MM.1S (cell line): ENCODE measurements around the gene MACROD2.

Source experiments
- DNase-seq: peaks from one replicate; pipeline ENCODE4 v3.0.0-alpha.2; 2015
- H2AFZ ChIP-seq: fragments of 300-600 bp; sonication (generic); 2 replicates; pipeline ENCODE4 v1.6.0; 2016; ENCODE audit warnings: antibody characterized with exemption, low read length
- H3F3A ChIP-seq: fragments of 300-600 bp; sonication (generic); 2 replicates; pipeline ENCODE4 v1.6.1; 2016; ENCODE audit warnings: mild to moderate bottlenecking, antibody characterized with exemption, low read length, moderate library complexity, mixed read lengths; ENCODE audit not compliant: insufficient read depth
- H3K27ac ChIP-seq: fragments of 300-600 bp; sonication (generic); 2 replicates; pipeline ENCODE4 v1.5.1; 2016; ENCODE audit warnings: mild to moderate bottlenecking, low read length
- H3K27me3 ChIP-seq: fragments of 300-600 bp; sonication (generic); replicated peaks from 2 replicates; pipeline ENCODE4 v1.6.0; 2016; ENCODE audit warnings: low read length; ENCODE audit not compliant: insufficient read depth
- H3K36me3 ChIP-seq: fragments of 300-600 bp; sonication (generic); replicated peaks from 2 replicates; pipeline ENCODE4 v1.6.1; 2016; ENCODE audit warnings: mild to moderate bottlenecking, low read length, mixed read lengths; ENCODE audit not compliant: insufficient read depth
- H3K4me1 ChIP-seq: fragments of 300-600 bp; sonication (generic); 2 replicates; pipeline ENCODE4 v1.6.1; 2016; ENCODE audit warnings: low read length, mixed read lengths
- H3K4me2 ChIP-seq: fragments of 300-600 bp; sonication (generic); 2 replicates; pipeline ENCODE4 v1.6.0; 2016; ENCODE audit warnings: low read depth, low read length
- H3K4me3 ChIP-seq: fragments of 300-600 bp; sonication (generic); 2 replicates; pipeline ENCODE4 v1.5.1; 2016; ENCODE audit warnings: low read length, mixed read lengths
- H3K79me2 ChIP-seq: fragments of 300-600 bp; sonication (generic); 2 replicates; pipeline ENCODE4 v1.6.1; 2016; ENCODE audit warnings: mixed run types, low read length, mixed read lengths
- H3K9ac ChIP-seq: fragments of 300-600 bp; sonication (generic); 2 replicates; pipeline ENCODE4 v1.6.1; 2016; ENCODE audit warnings: low read length, mixed read lengths
- H3K9me2 ChIP-seq: fragments of 300-600 bp; sonication (generic); replicated peaks from 2 replicates; pipeline ENCODE4 v1.6.1; 2016; ENCODE audit warnings: mild to moderate bottlenecking, low read length, mixed read lengths; ENCODE audit not compliant: insufficient read depth
- H3K9me3 ChIP-seq: fragments of 300-600 bp; sonication (generic); replicated peaks from 2 replicates; pipeline ENCODE4 v1.6.1; 2016; ENCODE audit warnings: mild to moderate bottlenecking, low read length, mixed read lengths; ENCODE audit not compliant: insufficient read depth
- H4K20me1 ChIP-seq: fragments of 300-600 bp; sonication (generic); 2 replicates; pipeline ENCODE4 v1.6.1; 2016; ENCODE audit warnings: mild to moderate bottlenecking, low read length, moderate library complexity, mixed read lengths; ENCODE audit not compliant: insufficient read depth
- EZH2 ChIP-seq: fragments of 300-600 bp; sonication (generic); optimal IDR thresholded peaks from 2 replicates; pipeline ENCODE3; 2017; ENCODE audit warnings: low read depth, mild to moderate bottlenecking, antibody characterized with exemption, low read length, mixed read lengths
- EZH2phosphoT487 ChIP-seq: fragments of 300-600 bp; sonication (generic); IDR thresholded peaks from 2 replicates; pipeline ENCODE4 v1.6.1; 2018; ENCODE audit warnings: antibody characterized with exemption, low read length
- TF ChIP-seq, protein P1 (sequence below): fragments of 300-600 bp; sonication (generic); IDR thresholded peaks from 2 replicates; pipeline ENCODE4 v1.5.1; 2016; ENCODE audit warnings: antibody characterized with exemption, low read length, mixed read lengths

The MACROD2 gene

DNA sequence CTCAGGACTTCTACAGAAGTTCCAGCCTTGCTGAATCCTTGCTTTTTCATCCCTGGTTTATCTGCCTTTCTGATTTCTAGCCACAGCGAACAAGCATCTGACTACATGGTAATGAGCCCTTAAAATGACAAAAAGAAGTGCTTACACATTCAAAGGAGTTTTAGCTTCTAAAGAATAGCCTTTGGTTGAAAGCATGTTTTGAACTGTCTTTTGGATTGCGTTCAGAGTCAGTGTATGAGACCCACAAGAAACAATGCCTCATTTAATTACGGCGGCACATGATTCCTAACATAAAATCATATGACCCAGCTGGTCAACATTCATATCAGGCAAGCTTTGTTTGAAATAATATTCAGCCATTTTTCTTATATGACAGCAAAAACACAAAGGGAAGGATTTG, 1793.8 kb downstream of the MACROD2 start:
- H3K9me3 ChIP-seq: no peaks in the 10 kb centered on the region
- no peak overlapping the region for H3K27ac ChIP-seq
- H3K9me2 ChIP-seq: no peaks in the 10 kb centered on the region
- H3F3A ChIP-seq: no peaks in the 10 kb centered on the region
- H3K79me2 ChIP-seq: no peaks in the 10 kb centered on the region
- no peak for DNase-seq
- H3K4me3 ChIP-seq: no peak overlapping the region
- no peaks in the 10 kb centered on the region for H3K4me1 ChIP-seq
- no peak overlapping the region for H3K9ac ChIP-seq
- no peaks in the 10 kb centered on the region for H3K27me3 ChIP-seq
- H2AFZ ChIP-seq: no peak overlapping the region
- no peaks in the 10 kb centered on the region for H3K36me3 ChIP-seq
- TF ChIP-seq EZH2phosphoT487: no peak
- TF ChIP-seq, protein P1, sequence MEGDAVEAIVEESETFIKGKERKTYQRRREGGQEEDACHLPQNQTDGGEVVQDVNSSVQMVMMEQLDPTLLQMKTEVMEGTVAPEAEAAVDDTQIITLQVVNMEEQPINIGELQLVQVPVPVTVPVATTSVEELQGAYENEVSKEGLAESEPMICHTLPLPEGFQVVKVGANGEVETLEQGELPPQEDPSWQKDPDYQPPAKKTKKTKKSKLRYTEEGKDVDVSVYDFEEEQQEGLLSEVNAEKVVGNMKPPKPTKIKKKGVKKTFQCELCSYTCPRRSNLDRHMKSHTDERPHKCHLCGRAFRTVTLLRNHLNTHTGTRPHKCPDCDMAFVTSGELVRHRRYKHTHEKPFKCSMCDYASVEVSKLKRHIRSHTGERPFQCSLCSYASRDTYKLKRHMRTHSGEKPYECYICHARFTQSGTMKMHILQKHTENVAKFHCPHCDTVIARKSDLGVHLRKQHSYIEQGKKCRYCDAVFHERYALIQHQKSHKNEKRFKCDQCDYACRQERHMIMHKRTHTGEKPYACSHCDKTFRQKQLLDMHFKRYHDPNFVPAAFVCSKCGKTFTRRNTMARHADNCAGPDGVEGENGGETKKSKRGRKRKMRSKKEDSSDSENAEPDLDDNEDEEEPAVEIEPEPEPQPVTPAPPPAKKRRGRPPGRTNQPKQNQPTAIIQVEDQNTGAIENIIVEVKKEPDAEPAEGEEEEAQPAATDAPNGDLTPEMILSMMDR: no peak
- TF ChIP-seq EZH2: no peak
- no peaks in the 10 kb centered on the region for H4K20me1 ChIP-seq
- no peak overlapping the region for H3K4me2 ChIP-seq

- Histone ChIP-seq H3K4me1 (no peaks in the 10 kb centered on the region), H2AFZ (no peak overlapping the region), H3K79me2 (no peaks in the 10 kb centered on the region), H3K27me3 (no peaks in the 10 kb centered on the region), H3K9me3 (no peaks in the 10 kb centered on the region), H4K20me1 (no peaks in the 10 kb centered on the region), H3K9ac (no peak overlapping the region), H3K9me2 (no peaks in the 10 kb centered on the region), H3K4me2 (no peak overlapping the region), H3F3A (no peaks in the 10 kb centered on the region), H3K4me3 (no peak overlapping the region), H3K36me3 (no peaks in the 10 kb centered on the region), H3K27ac (no peak overlapping the region)
- no peak for DNase-seq
- TF ChIP-seq EZH2 (no peak), EZH2phosphoT487 (no peak)
- TF ChIP-seq, protein P1: no peak
These were observed 1797.5 kb downstream of the MACROD2 start for GRCh38 chr20:15792855-15793254.

DNA sequence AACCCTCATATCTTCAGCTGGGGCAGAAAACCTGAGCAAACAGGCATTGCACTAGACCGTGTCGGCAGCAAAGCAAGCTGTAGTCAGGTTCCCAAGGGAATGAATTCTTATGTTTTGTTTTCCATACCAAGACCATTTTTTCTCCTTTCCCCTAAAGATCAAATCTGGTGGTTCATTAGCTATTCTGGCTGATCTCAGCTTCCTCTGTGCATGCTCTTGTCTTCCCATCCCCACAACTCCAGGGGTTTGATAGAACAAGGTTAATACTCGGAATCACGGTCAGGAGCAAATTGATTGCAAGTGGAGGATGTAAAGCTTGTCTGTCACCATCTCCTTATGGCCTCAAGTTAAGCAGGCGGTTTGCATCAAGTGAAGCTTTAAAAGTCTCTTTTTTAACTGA, 1799.1 kb downstream of the MACROD2 start:
- H3F3A ChIP-seq: no peaks in the 10 kb centered on the region
- no peak overlapping the region for H2AFZ ChIP-seq
- H3K4me2 ChIP-seq: no peak overlapping the region
- H3K9me2 ChIP-seq: no peaks in the 10 kb centered on the region
- no peak overlapping the region for H3K27ac ChIP-seq
- no peak overlapping the region for H3K9ac ChIP-seq
- no peak for TF ChIP-seq EZH2phosphoT487
- TF ChIP-seq, protein P1: no peak
- TF ChIP-seq EZH2: no peak
- no peaks in the 10 kb centered on the region for H3K27me3 ChIP-seq
- H3K4me1 ChIP-seq: no peaks in the 10 kb centered on the region
- H3K36me3 ChIP-seq: no peaks in the 10 kb centered on the region
- no peaks in the 10 kb centered on the region for H4K20me1 ChIP-seq
- no peaks in the 10 kb centered on the region for H3K9me3 ChIP-seq
- no peak for DNase-seq
- H3K4me3 ChIP-seq: no peak overlapping the region
- no peaks in the 10 kb centered on the region for H3K79me2 ChIP-seq
